ENCODE data around the gene NFIA. TPM values are rescaled to one million over a fixed set of nuclear protein-coding genes. Genes with fewer than 3 reads are reported as not detected.

Gene NFIA
- total and polyA plus RNA-seq, 2 of the 13 experiments (the other 11 are each of a cell fraction or from before 2014, with no cell fraction given), result 14.7 to 28.5 TPM

- TF ChIP-seq ARID5B (CRISPR knock-in tag; IDR thresholded peaks at IDR 0.05) (peak; percentile 44; the same call in 1 of the 2 replicates), SMAD1 (CRISPR knock-in tag; IDR thresholded peaks at IDR 0.05; ENCODE audit: borderline replicate concordance, low read depth) (no peak), HNF4G (IDR thresholded peaks at IDR 0.05; ENCODE audit: borderline replicate concordance, low read depth, low read length) (no peak), HNF4G (CRISPR knock-in tag; IDR thresholded peaks at IDR 0.05; ENCODE audit: borderline replicate concordance, low read depth) (no peak), HNF1B (CRISPR knock-in tag; IDR thresholded peaks at IDR 0.05) (no peak), HMG20A (CRISPR knock-in tag; IDR thresholded peaks at IDR 0.05; ENCODE audit: borderline replicate concordance) (peak; percentile 42; the same call in 1 of the 2 replicates), SNAPC5 (CRISPR knock-in tag; IDR thresholded peaks at IDR 0.05; ENCODE audit: borderline replicate concordance) (no peak), BRCA1 (CRISPR knock-in tag; IDR thresholded peaks at IDR 0.05) (no peak), ARID2 (CRISPR knock-in tag; IDR thresholded peaks at IDR 0.05; ENCODE audit: borderline replicate concordance) (no peak), ISX (CRISPR knock-in tag; conservative IDR thresholded peaks at IDR 0.05) (no peak), THAP8 (CRISPR knock-in tag; IDR thresholded peaks at IDR 0.05; ENCODE audit: borderline replicate concordance) (no peak), SPEN (CRISPR knock-in tag; IDR thresholded peaks at IDR 0.05; ENCODE audit: low read depth) (no peak), TIGD3 (CRISPR knock-in tag; IDR thresholded peaks at IDR 0.05; ENCODE audit: borderline replicate concordance) (no peak), DMAP1 (CRISPR knock-in tag; IDR thresholded peaks at IDR 0.05) (no peak), NFIB (CRISPR knock-in tag; IDR thresholded peaks at IDR 0.05; ENCODE audit: borderline replicate concordance) (no peak), BCL6 (CRISPR knock-in tag; IDR thresholded peaks at IDR 0.05) (peak; percentile 66), ZNF205 (CRISPR knock-in tag; IDR thresholded peaks at IDR 0.05) (no peak), ZNF260 (CRISPR knock-in tag; IDR thresholded peaks at IDR 0.05; ENCODE audit: borderline replicate concordance, low read depth) (no peak), HMG20B (CRISPR knock-in tag; conservative IDR thresholded peaks at IDR 0.05) (0 out of 2 replicates have a peak, but pooled peaks have one; percentile 38), DRAP1 (CRISPR knock-in tag; IDR thresholded peaks at IDR 0.05) (no peak), MATR3 (CRISPR knock-in tag; IDR thresholded peaks at IDR 0.05) (no peak), NCOA1 (CRISPR knock-in tag; IDR thresholded peaks at IDR 0.05) (no peak)
Measured at GRCh38 chr1:61301824-61302657, 219.7 kb downstream of the NFIA start (continued).
